GM10266 (cell line): Measurements from ENCODE around the gene FOLR3.
A peak's percentile ranks its signal among the peaks of the same experiment; 100 is the strongest.

Experiments
- DNase-seq: peaks from one replicate; pipeline ENCODE4 v3.0.0; 2012; ENCODE audit errors: extremely low spot score
- CTCF ChIP-seq: IDR thresholded peaks from 2 replicates; pipeline ENCODE4 v1.5.1; 2012; ENCODE audit warnings: mild to moderate bottlenecking, low read depth; ENCODE audit not compliant: control insufficient read depth, insufficient read depth; ENCODE audit errors: missing control alignments

The FOLR3 gene

GRCh38 chr11:72102946-72103753 is 32.4 kb upstream of the FOLR3 start, which contains the start of gene LAMTOR1:
Gene LAMTOR1, minus strand, starts transcription at chr11:72103297. Its CDS starts 73 bp downstream, at chr11:72103224.
- peak; percentile 92 for DNase-seq
- peak; percentile 14 for TF ChIP-seq CTCF

- no peak for DNase-seq
- no peak for TF ChIP-seq CTCF
Observed at GRCh38 chr11:72103754-72104167, 31.8 kb upstream of the FOLR3 start.

GRCh38 chr11:72105888-72106287 is 29.6 kb upstream of the FOLR3 start, which contains the start of gene TOMT:
Gene TOMT, plus strand, starts transcription at chr11:72105924. Its CDS starts 28 bp downstream, at chr11:72105952.
- no peak for TF ChIP-seq CTCF
- no peak for DNase-seq

GRCh38 chr11:72111300-72112142 is 24.0 kb upstream of the FOLR3 start:
- TF ChIP-seq CTCF = no peak
- no peak for DNase-seq

- DNase-seq = peak; percentile 87
- no peak for TF ChIP-seq CTCF
Observed at GRCh38 chr11:72112143-72112977, 23.2 kb upstream of the FOLR3 start, which contains the start of gene ANAPC15. Gene ANAPC15, minus strand, starts transcription at chr11:72112695. Its CDS starts 1,419 bp downstream, at chr11:72111276.

GRCh38 chr11:72112978-72113808 is 22.3 kb upstream of the FOLR3 start:
- no peak for TF ChIP-seq CTCF
- DNase-seq = no peak
